Ovary (tissue), 3 donors: Measurements from ENCODE around the gene NUDCD3.

Experiments used
- CTCF ChIP-seq, 3 donors: fragments of 450-650 bp in 2 of 3; fragments of 200-600 bp in 1 of 3; IDR thresholded peaks; one replicate each; pipeline versions ENCODE4 v1.5.1 to v1.8.0; 2016 to 2022; ENCODE audit warnings: antibody characterized with exemption in 3 of 3, mild to moderate bottlenecking in 1 of 3
- EP300 ChIP-seq: sonication (generic); formaldehyde crosslinking; IDR thresholded peaks from one replicate; pipeline ENCODE4 v1.6.1; 2017; ENCODE audit warnings: antibody characterized with exemption
- POLR2A ChIP-seq: fragments of 450-650 bp; IDR thresholded peaks from one replicate; pipeline ENCODE4 v1.6.1; 2017; ENCODE audit warnings: antibody characterized with exemption, mild to moderate bottlenecking, moderate library complexity
- donor health status: DM: no; HTN: no; CAD: no.

- no peak for TF ChIP-seq POLR2A
- TF ChIP-seq CTCF (IDR thresholded peaks at IDR 0.05) = no peak
- no peak for TF ChIP-seq EP300
These were observed 97.0 kb downstream of the NUDCD3 start for GRCh38 chr7:44393238-44394111.
